Stimulated activated CD4-positive, alpha-beta T cell treated with anti-CD3 and anti-CD28 coated beads, Interleukin-1b, Interleukin-23, amount 100 ng/mL, for 48 hours (primary cell): ENCODE results near the gene DST.
"Not testable (repeated sequence)": the region's sequence is repeated elsewhere in the genome, so short reads cannot be mapped to it uniquely, and the experiment has no call there.

Experiments
- DNase-seq: peaks from one replicate; pipeline ENCODE4 v3.0.0-alpha.2; 2020

The DST gene

GRCh38 chr6:56510984-56511531, 131.6 kb downstream of the DST start:
- DNase-seq = no peak

GRCh38 chr6:56509031-56509430, 133.7 kb downstream of the DST start:
- no peak for DNase-seq

- DNase-seq = no peak
These were observed 135.2 kb downstream of the DST start for GRCh38 chr6:56507517-56507916.

- DNase-seq = no peak
These were observed 137.0 kb downstream of the DST start for GRCh38 chr6:56505512-56506260.

GRCh38 chr6:56501993-56502392, 140.7 kb downstream of the DST start:
- no peak for DNase-seq

- no peak for DNase-seq
These were observed 143.6 kb downstream of the DST start for GRCh38 chr6:56499095-56499494.

- no peak for DNase-seq
These were observed 145.0 kb downstream of the DST start for GRCh38 chr6:56497691-56498090.

- DNase-seq = no peak
These were observed 145.4 kb downstream of the DST start for GRCh38 chr6:56497240-56497639.

- not testable (repeated sequence) for DNase-seq
These were observed 146.0 kb downstream of the DST start for GRCh38 chr6:56496650-56497049.

GRCh38 chr6:56495654-56496053, 147.0 kb downstream of the DST start:
- no peak for DNase-seq

- DNase-seq = no peak
These were observed 150.9 kb downstream of the DST start for GRCh38 chr6:56491606-56492328.

GRCh38 chr6:56490993-56491392, 151.7 kb downstream of the DST start:
- no peak for DNase-seq

- DNase-seq = no peak
These were observed 153.1 kb downstream of the DST start for GRCh38 chr6:56489559-56489958.

- no peak for DNase-seq
These were observed 154.4 kb downstream of the DST start for GRCh38 chr6:56488281-56488680.

GRCh38 chr6:56486681-56487080, 156.0 kb downstream of the DST start:
- DNase-seq = no peak

GRCh38 chr6:56484669-56485068, 158.0 kb downstream of the DST start:
- DNase-seq = no peak

GRCh38 chr6:56483929-56484328, 158.8 kb downstream of the DST start:
- no peak for DNase-seq

- no peak for DNase-seq
These were observed 160.2 kb downstream of the DST start for GRCh38 chr6:56482525-56482924.

GRCh38 chr6:56481957-56482356, 160.7 kb downstream of the DST start:
- DNase-seq = no peak

GRCh38 chr6:56480654-56481337, 161.9 kb downstream of the DST start:
- no peak for DNase-seq

- DNase-seq = no peak
These were observed 162.4 kb downstream of the DST start for GRCh38 chr6:56480246-56480645.

GRCh38 chr6:56479381-56479780, 163.3 kb downstream of the DST start:
- DNase-seq = no peak

GRCh38 chr6:56478202-56478601, 164.5 kb downstream of the DST start:
- DNase-seq = no peak

GRCh38 chr6:56477241-56477640, 165.4 kb downstream of the DST start:
- no peak for DNase-seq
